Measurements from ENCODE around the gene ERVMER34-1. TPM values are rescaled to one million over a fixed set of nuclear protein-coding genes. Genes with fewer than 3 reads are reported as not detected.

The ERVMER34-1 gene
- total RNA-seq, 1 donor from 2014 or later: 1.0 TPM

DNA sequence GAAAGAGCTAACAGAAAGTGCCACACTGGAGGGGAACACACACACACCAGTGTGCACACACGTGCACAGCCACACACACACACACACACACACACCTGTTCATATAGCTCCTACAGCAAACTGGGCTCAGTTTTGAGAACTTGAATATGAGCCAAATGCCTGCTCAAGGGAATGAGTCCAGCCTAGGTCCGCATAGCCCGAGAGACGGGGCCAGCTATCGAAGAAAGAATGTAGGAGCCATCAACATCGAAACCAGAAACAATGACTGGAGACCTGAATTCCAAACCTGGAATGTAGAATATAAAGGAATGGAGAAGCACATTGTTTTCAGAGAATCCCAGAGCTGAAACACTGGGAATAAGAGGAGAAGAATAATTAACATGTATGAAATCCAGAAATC is 37.6 kb upstream of the ERVMER34-1 start:
- no peaks in the 10 kb centered on the region for H3K9me3 ChIP-seq
- intact Hi-C loops (cut with DNase I): no loop called here
- H3K4me1 ChIP-seq: no peaks in the 10 kb centered on the region
- TF ChIP-seq, protein P1, sequence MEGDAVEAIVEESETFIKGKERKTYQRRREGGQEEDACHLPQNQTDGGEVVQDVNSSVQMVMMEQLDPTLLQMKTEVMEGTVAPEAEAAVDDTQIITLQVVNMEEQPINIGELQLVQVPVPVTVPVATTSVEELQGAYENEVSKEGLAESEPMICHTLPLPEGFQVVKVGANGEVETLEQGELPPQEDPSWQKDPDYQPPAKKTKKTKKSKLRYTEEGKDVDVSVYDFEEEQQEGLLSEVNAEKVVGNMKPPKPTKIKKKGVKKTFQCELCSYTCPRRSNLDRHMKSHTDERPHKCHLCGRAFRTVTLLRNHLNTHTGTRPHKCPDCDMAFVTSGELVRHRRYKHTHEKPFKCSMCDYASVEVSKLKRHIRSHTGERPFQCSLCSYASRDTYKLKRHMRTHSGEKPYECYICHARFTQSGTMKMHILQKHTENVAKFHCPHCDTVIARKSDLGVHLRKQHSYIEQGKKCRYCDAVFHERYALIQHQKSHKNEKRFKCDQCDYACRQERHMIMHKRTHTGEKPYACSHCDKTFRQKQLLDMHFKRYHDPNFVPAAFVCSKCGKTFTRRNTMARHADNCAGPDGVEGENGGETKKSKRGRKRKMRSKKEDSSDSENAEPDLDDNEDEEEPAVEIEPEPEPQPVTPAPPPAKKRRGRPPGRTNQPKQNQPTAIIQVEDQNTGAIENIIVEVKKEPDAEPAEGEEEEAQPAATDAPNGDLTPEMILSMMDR (IDR thresholded peaks at IDR 0.05): no peak
- ATAC-seq (no peak), DNase-seq (no peak)
- no peaks in the 10 kb centered on the region for H3K36me3 ChIP-seq
- no peak overlapping the region for H3K4me3 ChIP-seq
- no peak overlapping the region for H3K27ac ChIP-seq
- no peaks in the 10 kb centered on the region for H3K27me3 ChIP-seq

DNA sequence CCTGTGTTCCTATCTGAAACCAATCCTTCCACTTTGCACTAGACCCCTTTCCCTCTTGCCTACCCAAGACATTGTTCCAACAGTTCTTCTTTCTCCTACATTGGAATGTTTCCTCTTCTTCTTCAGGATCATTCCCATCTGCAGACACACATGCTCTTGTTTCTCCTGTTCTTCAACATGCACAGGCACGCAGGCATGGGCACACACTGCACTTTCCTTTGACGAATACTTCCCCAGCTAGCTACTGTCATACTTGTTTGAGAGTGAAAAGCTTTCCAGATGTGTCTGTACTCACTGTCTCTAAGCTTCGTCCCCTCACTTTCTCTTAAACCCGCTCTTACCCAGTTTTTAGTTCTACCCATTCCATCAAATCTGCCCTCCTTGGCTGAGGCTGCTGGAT is 31.8 kb upstream of the ERVMER34-1 start:
- TF ChIP-seq, protein P1 (IDR thresholded peaks at IDR 0.05): no peak
- Histone ChIP-seq H3K36me3 (no peaks in the 10 kb centered on the region), H3K27ac (no peak overlapping the region), H3K27me3 (no peaks in the 10 kb centered on the region), H3K4me1 (no peaks in the 10 kb centered on the region), H3K9me3 (no peaks in the 10 kb centered on the region), H3K4me3 (no peak overlapping the region)
- intact Hi-C loops (cut with DNase I): no loop called here
- ATAC-seq (no peak), DNase-seq (no peak)

DNA sequence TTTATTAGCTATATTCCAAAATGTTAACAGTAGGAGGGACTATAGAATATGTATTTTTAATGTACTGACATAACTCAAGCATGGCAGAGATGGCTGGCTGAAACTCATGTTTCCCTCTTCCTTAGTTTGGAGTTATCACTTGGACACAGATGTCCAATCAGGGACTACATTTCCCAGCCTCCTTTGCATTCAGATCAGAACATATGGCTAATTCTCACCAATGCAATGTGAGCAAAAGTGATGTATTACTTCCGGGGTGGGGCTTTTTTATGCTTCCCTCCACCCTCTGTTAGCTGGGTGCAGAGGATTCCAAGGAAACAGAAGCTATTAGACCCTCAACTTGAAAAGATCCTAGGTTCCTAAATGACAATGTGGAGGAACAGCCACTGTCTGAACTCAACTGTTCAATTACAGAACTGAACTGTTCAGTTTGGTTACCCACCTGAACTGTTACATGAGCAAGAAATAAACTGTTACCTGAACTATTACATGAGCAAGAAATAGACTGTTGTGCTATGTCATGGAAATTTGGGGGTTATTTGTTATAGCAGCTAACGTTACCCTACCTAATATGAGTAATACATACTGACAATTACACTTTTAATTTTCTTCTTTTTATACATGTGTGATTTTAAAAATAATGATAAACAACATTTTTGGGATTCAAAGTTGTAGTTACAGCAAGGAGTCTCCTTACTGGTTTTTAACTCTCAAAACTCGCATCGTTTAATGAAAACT is 29.6 kb upstream of the ERVMER34-1 start:
- intact Hi-C loops (cut with DNase I): no loop called here
- TF ChIP-seq, protein P1 (IDR thresholded peaks at IDR 0.05): no peak
- H3K27me3 ChIP-seq: no peaks in the 10 kb centered on the region
- DNase-seq (no peak), ATAC-seq (no peak)
- no peaks in the 10 kb centered on the region for H3K9me3 ChIP-seq
- no peak overlapping the region for H3K4me3 ChIP-seq
- no peak overlapping the region for H3K27ac ChIP-seq
- no peaks in the 10 kb centered on the region for H3K36me3 ChIP-seq
- no peaks in the 10 kb centered on the region for H3K4me1 ChIP-seq

DNA sequence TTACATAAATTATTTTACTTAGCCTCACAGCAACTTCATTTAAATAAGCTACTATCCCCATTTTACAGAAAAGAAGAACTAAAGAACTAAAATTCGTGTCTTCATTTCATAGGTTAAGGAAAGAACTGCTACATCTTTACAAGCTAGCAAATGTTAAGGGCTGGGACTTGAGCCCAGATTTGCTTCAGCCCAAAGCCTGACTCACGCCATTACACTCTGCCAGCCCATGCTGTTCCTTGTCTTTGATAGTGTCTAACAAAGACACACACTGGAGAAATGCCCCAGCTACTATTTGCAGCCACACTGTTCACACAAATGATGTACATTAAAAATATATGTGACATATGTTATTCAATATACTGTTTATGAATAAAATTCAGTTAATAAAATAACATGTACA is 29.0 kb upstream of the ERVMER34-1 start:
- intact Hi-C loops (cut with DNase I): no loop called here
- Histone ChIP-seq H3K4me1 (no peaks in the 10 kb centered on the region), H3K4me3 (no peak overlapping the region), H3K27ac (no peak overlapping the region), H3K27me3 (no peaks in the 10 kb centered on the region), H3K36me3 (no peaks in the 10 kb centered on the region), H3K9me3 (no peaks in the 10 kb centered on the region)
- TF ChIP-seq, protein P1 (IDR thresholded peaks at IDR 0.05): no peak
- DNase-seq (no peak), ATAC-seq (no peak)

DNA sequence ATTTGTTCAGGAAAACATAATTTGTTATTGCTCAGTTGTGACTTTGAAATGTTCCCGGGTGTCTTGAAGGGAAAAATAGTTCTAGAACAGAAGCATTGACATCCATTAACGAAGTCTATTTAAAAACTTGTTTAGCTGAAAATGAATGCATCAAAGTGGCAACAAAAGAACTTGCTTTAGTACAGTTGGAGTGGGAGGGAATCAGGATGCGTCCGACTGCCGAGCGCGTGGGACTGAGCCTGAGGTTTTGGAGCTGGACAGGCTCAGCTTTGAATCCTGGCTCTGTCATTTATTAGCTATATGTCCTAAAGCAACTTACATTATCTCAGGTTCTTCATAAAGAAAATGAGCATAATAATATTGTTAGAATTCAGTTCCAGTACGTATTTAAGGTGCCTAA is 9.0 kb upstream of the ERVMER34-1 start:
- no peaks in the 10 kb centered on the region for H3K4me1 ChIP-seq
- intact Hi-C loops (cut with DNase I): no loop called here
- no peak overlapping the region for H3K4me3 ChIP-seq
- H3K27ac ChIP-seq: no peak overlapping the region
- no peaks in the 10 kb centered on the region for H3K27me3 ChIP-seq
- H3K9me3 ChIP-seq: no peaks in the 10 kb centered on the region
- TF ChIP-seq, protein P1 (IDR thresholded peaks at IDR 0.05): no peak
- ATAC-seq (no peak), DNase-seq (no peak)
- no peaks in the 10 kb centered on the region for H3K36me3 ChIP-seq

DNA sequence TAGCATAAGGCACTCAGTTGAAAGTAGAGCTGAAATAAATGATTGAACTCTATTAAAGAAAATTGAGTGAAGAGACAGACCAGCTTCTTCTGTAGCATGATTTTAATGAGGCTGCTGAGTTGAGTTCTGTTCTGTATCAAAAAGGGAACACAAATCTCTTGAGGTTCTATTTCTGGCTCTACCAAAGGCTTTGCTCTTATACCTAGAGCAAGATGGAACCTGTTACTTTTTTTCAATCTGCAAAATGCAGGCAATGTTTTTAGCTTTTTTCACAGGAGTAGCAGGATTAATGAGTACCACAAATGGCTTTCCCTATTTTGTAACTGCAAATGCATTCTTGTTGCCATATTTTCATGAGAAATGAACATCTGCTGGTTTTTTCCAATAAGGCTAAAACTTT is 4.2 kb upstream of the ERVMER34-1 start:
- Histone ChIP-seq H3K36me3 (no peaks in the 10 kb centered on the region), H3K4me1 (peaks cover 4% of the 10 kb centered on the region), H3K27ac (no peak overlapping the region), H3K9me3 (no peaks in the 10 kb centered on the region), H3K4me3 (no peak overlapping the region), H3K27me3 (peaks cover 3% of the 10 kb centered on the region)
- no peak for DNase-seq
- ATAC-seq: no peak
- intact Hi-C loops (cut with DNase I): no loop called here
- TF ChIP-seq, protein P1 (IDR thresholded peaks at IDR 0.05): no peak

Measured in upper lobe of right lung (tissue), 1 donor.